ENCODE results near the gene ABCC1. TPM values are rescaled to one million over a fixed set of nuclear protein-coding genes. Genes with fewer than 3 reads are reported as not detected.

ABCC1 gene
- 19.4 to 30.4 TPM (median 21.6 TPM) in 3 replicates for polyA plus RNA-seq
- polyA plus RNA-seq (2011; ENCODE audit: low read depth) = 9.4 TPM
- polyA plus RNA-seq (2011; cell fraction: cytosol; rRNA removed) = 13.4 and 14.6 TPM in 2 replicates
- polyA plus RNA-seq (2011; cell fraction: nucleus; rRNA removed) = 79.9 TPM in 2 replicates
- polyA plus RNA-seq (2012; ENCODE audit: low replicate concordance) = 24.8 and 43.8 TPM in 2 replicates
- polyA minus RNA-seq = 80.7 to 211 TPM (median 95.7 TPM) in 3 replicates
- 32.2 TPM for polyA minus RNA-seq (2011; cell fraction: cytosol; rRNA and poly(A)+ RNA removed)
- 163 and 213 TPM in 2 replicates for polyA minus RNA-seq (2011; cell fraction: nucleus; rRNA and poly(A)+ RNA removed)

- Histone ChIP-seq H3K36me3 (ENCODE audit: control insufficient read depth in 2 of 2, extremely low read depth in 1 of 2, insufficient read depth in 2 of 2, low read length in 2 of 2) (peaks cover 0 to 2% of the 10 kb centered on the region in 2 experiments), H3K79me2 (ENCODE audit: control insufficient read depth, insufficient read depth, low read length) (peaks cover 48% of the 10 kb centered on the region), H2AFZ (ENCODE audit: control insufficient read depth, low read length) (peak within 1 kb of the TSS; percentile 93), H3K9ac (ENCODE audit: control insufficient read depth, extremely low read depth, insufficient read depth, low read length) (peak within 1 kb of the TSS; percentile 94), H3K27ac (ENCODE audit: control insufficient read depth, insufficient read depth, low read length) (peak within 1 kb of the TSS; percentile 90), H3K9me3 (ENCODE audit: control insufficient read depth, low read depth, low read length) (no peaks in the 10 kb centered on the region), H3K9me1 (ENCODE audit: control insufficient read depth, extremely low read depth, insufficient read depth, low read length) (peaks cover 3% of the 10 kb centered on the region), H3K27me3 (ENCODE audit: control insufficient read depth, extremely low read depth, insufficient read depth, low read length) (no peaks in the 10 kb centered on the region), H4K20me1 (ENCODE audit: control insufficient read depth, extremely low read depth, insufficient read depth, low read length) (peaks cover 5% of the 10 kb centered on the region), H3K4me2 (ENCODE audit: control insufficient read depth, extremely low read depth, insufficient read depth, low read depth, low read length) (peak within 1 kb of the TSS; percentile 95), H3K4me1 (ENCODE audit: control insufficient read depth, extremely low read depth, insufficient read depth, low read length) (peaks cover 25% of the 10 kb centered on the region), H3K4me3 (ENCODE audit: control insufficient read depth in 2 of 3, extremely low read depth in 1 of 3, insufficient read depth in 2 of 3, low read depth in 1 of 3, low read length in 3 of 3) (peak within 1 kb of the TSS; percentile 76 to 92 (median 77))
- no peak for FAIRE-seq
- TF ChIP-seq CTCF (optimal IDR thresholded peaks at IDR 0.05 in 1 of 3, IDR thresholded peaks at IDR 0.05 in 1 of 3, conservative IDR thresholded peaks at IDR 0.05 in 1 of 3; ENCODE audit: extremely low read depth in 1 of 3, insufficient read depth in 2 of 3, low read length in 3 of 3) (no peak), EZH2 (IDR thresholded peaks at IDR 0.05; ENCODE audit: low read length) (no peak)
- dilution Hi-C loops (cut with MboI; ENCODE audit: extremely low pct_ligation_motif_present, low sequenced_read_pairs) = no loop called here
- no peak for DNase-seq (ENCODE audit: low read depth, low spot score)
Observed at GRCh38 chr16:15949210-15950160, at the start of gene ABCC1. ABCC1 (plus strand) TSS chr16:15949616; CDS start chr16:15949752, 136 bp downstream.

- H3K4me3 ChIP-seq (ENCODE audit: control insufficient read depth in 2 of 3, extremely low read depth in 1 of 3, insufficient read depth in 2 of 3, low read depth in 1 of 3, low read length in 3 of 3) = peak overlapping the region in 2 of 3 experiments; percentile 22 to 34
- TF ChIP-seq EZH2 (IDR thresholded peaks at IDR 0.05; ENCODE audit: low read length) (no peak), CTCF (optimal IDR thresholded peaks at IDR 0.05 in 1 of 3, IDR thresholded peaks at IDR 0.05 in 1 of 3, conservative IDR thresholded peaks at IDR 0.05 in 1 of 3; ENCODE audit: extremely low read depth in 1 of 3, insufficient read depth in 2 of 3, low read length in 3 of 3) (no peak)
- no peaks in the 10 kb centered on the region for H3K9me1 ChIP-seq (ENCODE audit: control insufficient read depth, extremely low read depth, insufficient read depth, low read length)
- peak overlapping the region; percentile 81 for H3K9ac ChIP-seq (ENCODE audit: control insufficient read depth, extremely low read depth, insufficient read depth, low read length)
- H3K9me3 ChIP-seq (ENCODE audit: control insufficient read depth, low read depth, low read length) = no peaks in the 10 kb centered on the region
- dilution Hi-C loops (cut with MboI; ENCODE audit: extremely low pct_ligation_motif_present, low sequenced_read_pairs) = no loop called here
- peak overlapping the region; percentile 71 for H3K4me2 ChIP-seq (ENCODE audit: control insufficient read depth, extremely low read depth, insufficient read depth, low read depth, low read length)
- H3K36me3 ChIP-seq (ENCODE audit: control insufficient read depth in 2 of 2, extremely low read depth in 1 of 2, insufficient read depth in 2 of 2, low read length in 2 of 2) = no peaks in the 10 kb centered on the region
- DNase-seq (ENCODE audit: low read depth, low spot score) (no peak), FAIRE-seq (no peak)
- peak overlapping the region; percentile 100 for H3K27ac ChIP-seq (ENCODE audit: control insufficient read depth, insufficient read depth, low read length)
- H2AFZ ChIP-seq (ENCODE audit: control insufficient read depth, low read length) = no peak overlapping the region
- H3K4me1 ChIP-seq (ENCODE audit: control insufficient read depth, extremely low read depth, insufficient read depth, low read length) = peaks cover 39% of the 10 kb centered on the region
- no peaks in the 10 kb centered on the region for H4K20me1 ChIP-seq (ENCODE audit: control insufficient read depth, extremely low read depth, insufficient read depth, low read length)
- no peaks in the 10 kb centered on the region for H3K79me2 ChIP-seq (ENCODE audit: control insufficient read depth, insufficient read depth, low read length)
- H3K27me3 ChIP-seq (ENCODE audit: control insufficient read depth, extremely low read depth, insufficient read depth, low read length) = no peaks in the 10 kb centered on the region
Observed at GRCh38 chr16:15900357-15900756, 49.1 kb upstream of the ABCC1 start.
